Spinal cord (tissue), 10 donors: ENCODE results near the gene SLC7A14. TPM values are rescaled to one million over a fixed set of nuclear protein-coding genes. Genes with fewer than 3 reads are reported as not detected.
A peak's percentile ranks its signal among the peaks of the same experiment; 100 is the strongest.

Experiments
- DNase-seq, 6 donors: peaks; one replicate each; pipeline versions ENCODE4 v3.0.0 to v3.0.0-alpha.2; 2013 to 2015; ENCODE audit warnings: low spot score in 6 of 6, low read depth in 4 of 6
- H3K27ac ChIP-seq: one replicate; pipeline ENCODE4 v1.5.1; 2013; ENCODE audit warnings: low read depth, low read length, control low read depth
- H3K27me3 ChIP-seq: one replicate; pipeline ENCODE4 v1.6.1; 2013; ENCODE audit warnings: low read length; ENCODE audit not compliant: control insufficient read depth, insufficient read depth
- H3K36me3 ChIP-seq: one replicate; pipeline ENCODE4 v1.6.1; 2013; ENCODE audit warnings: low read length; ENCODE audit not compliant: control insufficient read depth, insufficient read depth
- H3K4me1 ChIP-seq: one replicate; pipeline ENCODE4 v1.6.1; 2013; ENCODE audit warnings: low read length; ENCODE audit not compliant: control insufficient read depth, insufficient read depth
- H3K4me3 ChIP-seq: one replicate; pipeline ENCODE4 v1.5.1; 2013; ENCODE audit warnings: low read depth, low read length, control low read depth
- H3K9me3 ChIP-seq: one replicate; pipeline ENCODE4 v1.6.1; 2013; ENCODE audit warnings: low read length; ENCODE audit not compliant: control insufficient read depth, insufficient read depth
- WGBS: methylation state at CpG from one replicate; pipeline ENCODE4 v1.1.5; 2013; ENCODE audit warnings: missing lambda C conversion rate; ENCODE audit not compliant: insufficient coverage; 5-methylcytosine and 5-hydroxymethylcytosine counted together
- polyA plus RNA-seq, 2 donors: library from polyadenylated mRNA; unstranded; fragments of 120-200 nt; gene quantifications; one replicate each; pipeline ENCODE4 v1.2.1, GENCODE V29; 2013; ENCODE audit not compliant: insufficient read length in 2 of 2
- total RNA-seq, 2 donors: library from RNA; depleted of rRNA in 1 of 2; stranded (reverse); fragments of 120-200 nt in 1 of 2; fragments of >200 nt in 1 of 2; gene quantifications; one replicate each; pipeline versions ENCODE4 v1.2.3 to v1.2.4, GENCODE V29; 2013 to 2014
- donor health status: healthy.

Gene SLC7A14
- total and polyA plus RNA-seq, 4 donors: 8.2 to 48.9 (median 15.8) TPM

- WGBS: 8% methylated on average over 3 of the region's 9 CpGs
- peak overlapping the region; percentile 54 for H3K27ac ChIP-seq
- H3K9me3 ChIP-seq: no peaks in the 10 kb centered on the region
- DNase-seq: peak in 2 of 6 donors; percentile 62 to 79
- H3K27me3 ChIP-seq: no peaks in the 10 kb centered on the region
- H3K4me3 ChIP-seq: no peak overlapping the region
- H3K36me3 ChIP-seq: peaks cover 2% of the 10 kb centered on the region
- peaks cover 7% of the 10 kb centered on the region for H3K4me1 ChIP-seq
These were observed 115.5 kb downstream of the SLC7A14 start for GRCh38 chr3:170470063-170471016.

DNA sequence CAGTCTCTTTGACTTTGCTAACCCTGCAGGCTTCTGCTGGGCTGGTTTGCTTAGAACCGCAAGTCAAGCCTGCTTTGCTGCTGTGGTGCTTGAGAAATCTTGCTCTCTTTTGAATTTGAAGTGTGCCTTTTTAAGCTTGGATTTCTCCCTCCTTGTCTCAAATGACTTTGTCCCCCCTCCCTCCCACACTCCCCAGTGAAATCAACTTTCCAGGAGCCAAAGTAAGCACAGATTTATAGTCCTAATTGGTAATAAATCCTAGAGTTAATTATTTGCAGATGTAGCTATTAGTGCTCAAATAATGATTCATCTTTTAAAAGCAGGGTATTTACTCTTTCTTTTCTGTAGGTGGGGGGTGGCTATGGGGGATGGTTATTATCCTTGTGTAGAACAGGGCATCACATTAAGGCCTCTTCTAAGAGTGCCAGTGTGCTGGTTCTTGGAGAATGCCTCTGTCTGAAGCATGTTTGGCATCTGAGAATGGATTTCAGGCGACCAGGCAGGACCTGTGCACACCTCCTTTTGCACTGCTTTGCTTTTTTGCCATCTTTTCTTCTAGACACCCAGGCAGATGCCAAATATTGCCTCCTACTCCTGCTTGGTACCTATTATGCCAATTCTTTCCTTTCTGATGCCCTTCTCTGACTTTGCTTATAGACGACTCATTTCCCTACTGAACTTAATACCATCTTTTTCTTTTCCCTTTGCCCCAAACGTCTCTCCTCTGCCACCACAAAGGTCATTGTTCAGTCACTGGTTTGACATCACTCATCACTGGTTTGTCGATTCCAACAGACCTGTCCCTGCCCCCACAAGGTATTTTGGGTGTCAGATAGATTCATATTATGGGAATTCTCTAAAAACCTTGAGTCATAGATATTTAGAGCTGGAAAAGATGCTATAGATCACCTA is 116.5 kb downstream of the SLC7A14 start:
- Histone ChIP-seq H3K4me1 (peaks cover 7% of the 10 kb centered on the region), H3K36me3 (peaks cover 2% of the 10 kb centered on the region), H3K27ac (peak overlapping the region; percentile 57), H3K27me3 (no peaks in the 10 kb centered on the region), H3K9me3 (no peaks in the 10 kb centered on the region), H3K4me3 (no peak overlapping the region)
- peak in 2 of 6 donors; percentile 37 to 55 for DNase-seq
- WGBS: 58% methylated on average over 2 of the region's 5 CpGs

GRCh38 chr3:170467571-170468147 is 118.2 kb downstream of the SLC7A14 start:
- peak in 1 of 6 donors; percentile 43 for DNase-seq
- Histone ChIP-seq H3K4me1 (peaks cover 7% of the 10 kb centered on the region), H3K27ac (peak overlapping the region; percentile 40), H3K27me3 (no peaks in the 10 kb centered on the region), H3K9me3 (no peaks in the 10 kb centered on the region), H3K4me3 (no peak overlapping the region), H3K36me3 (peaks cover 2% of the 10 kb centered on the region)
- 18% methylated on average over 2 of the region's 7 CpGs for WGBS

DNA sequence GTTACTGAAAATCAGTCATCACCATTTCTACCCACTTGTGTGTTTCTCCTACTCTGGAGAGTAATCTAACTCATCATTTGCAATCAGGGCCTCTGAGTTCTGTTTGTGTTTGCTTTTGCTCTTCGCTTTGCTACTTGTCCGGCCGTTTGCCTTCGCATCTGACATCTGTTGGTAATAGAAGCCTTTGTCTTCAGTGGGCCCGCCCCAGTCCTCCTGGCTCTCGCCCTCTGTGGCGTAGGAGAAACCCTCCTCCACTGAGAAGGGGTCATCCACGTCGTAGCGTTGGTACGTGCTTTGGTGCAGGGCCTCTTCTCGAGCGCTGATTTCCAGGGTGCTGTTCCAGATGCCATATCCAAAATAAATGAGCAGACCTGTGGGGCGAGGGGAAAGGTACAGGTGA is 118.9 kb downstream of the SLC7A14 start:
- peaks cover 7% of the 10 kb centered on the region for H3K4me1 ChIP-seq
- peak in 1 of 6 donors; percentile 44 for DNase-seq

GRCh38 chr3:170465955-170466354 is 119.9 kb downstream of the SLC7A14 start:
- Histone ChIP-seq H3K9me3 (no peaks in the 10 kb centered on the region), H3K36me3 (peaks cover 2% of the 10 kb centered on the region), H3K27me3 (no peaks in the 10 kb centered on the region), H3K4me3 (no peak overlapping the region), H3K4me1 (peaks cover 7% of the 10 kb centered on the region), H3K27ac (no peak overlapping the region)
- DNase-seq: no peak
- 100% methylated on average over 1 of the region's 3 CpGs for WGBS

More for the DNA sequence above, 118.9 kb downstream of the SLC7A14 start:
- Histone ChIP-seq H3K27me3 (no peaks in the 10 kb centered on the region), H3K27ac (peak overlapping the region; percentile 59), H3K4me3 (no peak overlapping the region), H3K36me3 (peaks cover 2% of the 10 kb centered on the region), H3K9me3 (no peaks in the 10 kb centered on the region)
- WGBS: 40% methylated on average over 6 of the region's 14 CpGs

- 63% methylated on average over 2 of the region's 4 CpGs for WGBS
- H3K27me3 ChIP-seq: no peaks in the 10 kb centered on the region
- H3K27ac ChIP-seq: no peak overlapping the region
- H3K4me1 ChIP-seq: no peaks in the 10 kb centered on the region
- H3K4me3 ChIP-seq: no peak overlapping the region
- no peak for DNase-seq
- H3K9me3 ChIP-seq: no peaks in the 10 kb centered on the region
- H3K36me3 ChIP-seq: peaks cover 2% of the 10 kb centered on the region
These were observed 122.9 kb downstream of the SLC7A14 start for GRCh38 chr3:170463011-170463410.

DNA sequence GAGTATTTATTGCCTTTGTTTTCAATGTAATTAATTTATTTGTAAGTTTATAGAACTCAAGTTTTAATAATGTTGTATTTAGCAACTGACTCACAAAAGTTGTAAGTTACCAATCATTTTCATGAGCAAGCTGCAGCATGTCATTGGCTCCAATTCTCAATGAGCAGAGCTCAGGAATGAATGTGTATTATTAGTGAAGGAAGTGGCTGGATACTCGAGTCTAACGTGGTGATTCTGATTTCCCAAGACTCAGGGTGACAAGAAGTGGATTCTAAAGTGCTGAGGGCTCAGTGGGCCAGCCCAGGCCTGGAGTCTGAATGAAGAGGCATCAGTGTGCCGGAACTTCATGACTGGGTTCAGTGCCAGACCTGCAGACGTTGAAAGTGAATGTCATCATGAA is 127.6 kb downstream of the SLC7A14 start:
- H3K27me3 ChIP-seq: no peaks in the 10 kb centered on the region
- no peaks in the 10 kb centered on the region for H3K36me3 ChIP-seq
- peaks cover 1% of the 10 kb centered on the region for H3K9me3 ChIP-seq
- WGBS: 65% methylated on average over 4 of the region's 4 CpGs
- H3K4me1 ChIP-seq: no peaks in the 10 kb centered on the region
- no peak overlapping the region for H3K27ac ChIP-seq
- no peak for DNase-seq
- H3K4me3 ChIP-seq: no peak overlapping the region

GRCh38 chr3:170454509-170454908 is 131.4 kb downstream of the SLC7A14 start:
- H3K4me3 ChIP-seq: no peak overlapping the region
- H3K36me3 ChIP-seq: no peaks in the 10 kb centered on the region
- peaks cover 1% of the 10 kb centered on the region for H3K9me3 ChIP-seq
- WGBS: 83% methylated on average over 1 of the region's 6 CpGs
- DNase-seq: no peak
- H3K27ac ChIP-seq: no peak overlapping the region
- no peaks in the 10 kb centered on the region for H3K4me1 ChIP-seq
- no peaks in the 10 kb centered on the region for H3K27me3 ChIP-seq

DNA sequence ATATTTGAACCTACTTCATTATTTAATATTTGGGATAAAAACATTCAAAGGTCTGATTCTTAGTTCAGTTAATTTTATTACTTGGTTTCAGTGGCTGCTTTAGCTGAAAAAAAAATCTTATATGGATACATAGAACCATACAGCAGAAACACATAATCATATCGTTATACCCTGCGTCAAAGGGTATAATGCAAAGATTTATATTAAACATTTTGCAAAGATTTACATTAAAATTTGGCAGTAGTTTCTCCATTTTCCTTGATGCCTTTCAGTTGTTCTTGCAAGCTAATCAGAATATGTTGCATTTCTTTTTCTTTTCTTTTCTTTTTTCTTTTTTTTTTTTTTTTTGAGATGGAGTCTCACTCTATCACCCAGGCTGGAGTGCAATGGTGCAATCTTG is 135.8 kb downstream of the SLC7A14 start:
- DNase-seq: no peak
- WGBS: no CpG with 5 or more reads among the region's 2 CpGs
- Histone ChIP-seq H3K4me1 (no peaks in the 10 kb centered on the region), H3K4me3 (no peak overlapping the region), H3K36me3 (no peaks in the 10 kb centered on the region), H3K9me3 (no peaks in the 10 kb centered on the region), H3K27ac (no peak overlapping the region), H3K27me3 (no peaks in the 10 kb centered on the region)
